ENCODE data around the gene RPH3AL. TPM values are rescaled to one million over a fixed set of nuclear protein-coding genes. Genes with fewer than 3 reads are reported as not detected.

The RPH3AL gene
- polyA plus RNA-seq, 3 donors, result 0.71 to 1.9 (median 1.5) TPM

- Histone ChIP-seq H4K20me1 (ENCODE audit: insufficient read depth, low read length) (no peaks in the 10 kb centered on the region), H3K36me3 (replicated peaks in 1 of 2; ENCODE audit: control insufficient read depth in 1 of 2, insufficient read depth in 2 of 2, low read length in 2 of 2) (no peaks in the 10 kb centered on the region), H3K4me3 (replicated peaks in 1 of 3; ENCODE audit: low read depth in 2 of 3, low read length in 3 of 3) (no peak overlapping the region), H3K27me3 (ENCODE audit: control insufficient read depth in 2 of 2, insufficient read depth in 2 of 2, low read length in 2 of 2) (peaks cover 0 to 2% of the 10 kb centered on the region in 2 donors), H3K9me3 (replicated peaks in 1 of 2; ENCODE audit: control insufficient read depth in 1 of 2, insufficient read depth in 1 of 2, low read length in 2 of 2) (no peaks in the 10 kb centered on the region), H3K79me2 (ENCODE audit: insufficient read depth, low read length) (no peaks in the 10 kb centered on the region), H3K4me2 (replicated peaks; ENCODE audit: extremely low read depth, low read length, poor library complexity, severe bottlenecking) (no peak overlapping the region), H3K27ac (ENCODE audit: low read depth in 1 of 2, low read length in 2 of 2) (no peak overlapping the region), H3K9ac (ENCODE audit: insufficient read depth, low read length, poor library complexity, severe bottlenecking) (no peak overlapping the region), H3K4me1 (ENCODE audit: control insufficient read depth in 1 of 2, insufficient read depth in 2 of 2, low read length in 2 of 2) (peaks cover 0 to 4% of the 10 kb centered on the region in 2 donors), H2AFZ (ENCODE audit: insufficient read depth, low read depth, low read length, poor library complexity, severe bottlenecking) (no peak overlapping the region)
- TF ChIP-seq CTCF (IDR thresholded peaks at IDR 0.05), result no peak
- H3K27ac Mint-ChIP-seq, result no peak overlapping the region
- peaks cover 0 to 3% (median 0%) of the 10 kb centered on the region in 7 donors for H3K9me3 Mint-ChIP-seq
- intact Hi-C loops (cut with micrococcal nuclease), result no loop called here
- H3K4me3 Mint-ChIP-seq, result no peak overlapping the region
- no peaks in the 10 kb centered on the region for H3K36me3 Mint-ChIP-seq
- H3K27me3 Mint-ChIP-seq (ENCODE audit: low read depth in 3 of 3), result peaks cover 20 to 26% (median 23%) of the 10 kb centered on the region in 3 donors
- 84% methylated on average over 4 of the region's 10 CpGs for WGBS (ENCODE audit: insufficient coverage)
- DNase-seq, result no peak
- H3K4me1 Mint-ChIP-seq, result peaks cover 15% of the 10 kb centered on the region
These were observed 54.8 kb downstream of the RPH3AL start for GRCh38 chr17:297758-298157.

- Histone ChIP-seq H3K9me3 (replicated peaks in 1 of 2; ENCODE audit: control insufficient read depth in 1 of 2, insufficient read depth in 1 of 2, low read length in 2 of 2) (no peaks in the 10 kb centered on the region), H3K36me3 (replicated peaks in 1 of 2; ENCODE audit: control insufficient read depth in 1 of 2, insufficient read depth in 2 of 2, low read length in 2 of 2) (no peaks in the 10 kb centered on the region), H3K9ac (ENCODE audit: insufficient read depth, low read length, poor library complexity, severe bottlenecking) (no peak overlapping the region), H2AFZ (ENCODE audit: insufficient read depth, low read depth, low read length, poor library complexity, severe bottlenecking) (no peak overlapping the region), H3K27ac (ENCODE audit: low read depth in 1 of 2, low read length in 2 of 2) (no peak overlapping the region), H3K4me1 (ENCODE audit: control insufficient read depth in 1 of 2, insufficient read depth in 2 of 2, low read length in 2 of 2) (peaks cover 0 to 4% of the 10 kb centered on the region in 2 donors), H3K27me3 (ENCODE audit: control insufficient read depth in 2 of 2, insufficient read depth in 2 of 2, low read length in 2 of 2) (peaks cover 0 to 2% of the 10 kb centered on the region in 2 donors), H3K4me3 (replicated peaks in 1 of 3; ENCODE audit: low read depth in 2 of 3, low read length in 3 of 3) (no peak overlapping the region), H3K4me2 (replicated peaks; ENCODE audit: extremely low read depth, low read length, poor library complexity, severe bottlenecking) (no peak overlapping the region), H4K20me1 (ENCODE audit: insufficient read depth, low read length) (no peaks in the 10 kb centered on the region), H3K79me2 (ENCODE audit: insufficient read depth, low read length) (no peaks in the 10 kb centered on the region)
- no peak overlapping the region for H3K4me3 Mint-ChIP-seq
- H3K27ac Mint-ChIP-seq, result no peak overlapping the region
- TF ChIP-seq CTCF (IDR thresholded peaks at IDR 0.05), result no peak
- peaks cover 20% of the 10 kb centered on the region for H3K4me1 Mint-ChIP-seq
- intact Hi-C loops (cut with micrococcal nuclease), result no loop called here
- WGBS (ENCODE audit: insufficient coverage), result 97% methylated on average over 17 of the region's 23 CpGs
- no peak for DNase-seq
- peaks cover 17 to 30% (median 20%) of the 10 kb centered on the region in 3 donors for H3K27me3 Mint-ChIP-seq (ENCODE audit: low read depth in 3 of 3)
- no peaks in the 10 kb centered on the region for H3K36me3 Mint-ChIP-seq
- peaks cover 0 to 3% (median 0%) of the 10 kb centered on the region in 7 donors for H3K9me3 Mint-ChIP-seq
These were observed 55.5 kb downstream of the RPH3AL start for GRCh38 chr17:296906-297690.
